GM18526 (cell line): ENCODE results near the gene MED27.

Source experiments
- POLR2A ChIP-seq: IDR thresholded peaks from 3 replicates; pipeline ENCODE4 v1.6.1; 2011; ENCODE audit not compliant: insufficient read length; ENCODE audit errors: extremely low read depth

MED27 gene

GRCh38 chr9:131885144-131885609, 194.5 kb downstream of the MED27 start:
- no peak for TF ChIP-seq POLR2A

DNA sequence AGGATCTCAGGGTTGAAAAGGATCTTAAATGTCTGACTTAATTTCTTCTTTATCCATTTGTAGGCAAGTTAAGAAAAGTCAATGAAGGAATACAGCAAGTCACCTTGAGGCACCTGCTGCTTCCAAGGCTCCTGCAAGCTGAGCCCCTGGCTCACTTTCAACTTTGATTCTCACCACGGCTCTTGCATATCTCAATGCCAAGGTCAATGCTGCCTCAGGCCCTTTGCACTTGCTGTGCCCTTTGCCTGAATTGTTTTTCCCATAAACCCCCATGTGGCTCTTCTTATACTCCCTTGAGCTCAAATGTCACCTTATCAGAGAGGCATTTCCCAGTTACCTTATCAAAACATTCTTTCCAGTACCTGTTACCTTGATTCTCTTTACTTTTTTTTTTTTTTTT, 195.4 kb downstream of the MED27 start:
- TF ChIP-seq POLR2A, result no peak

DNA sequence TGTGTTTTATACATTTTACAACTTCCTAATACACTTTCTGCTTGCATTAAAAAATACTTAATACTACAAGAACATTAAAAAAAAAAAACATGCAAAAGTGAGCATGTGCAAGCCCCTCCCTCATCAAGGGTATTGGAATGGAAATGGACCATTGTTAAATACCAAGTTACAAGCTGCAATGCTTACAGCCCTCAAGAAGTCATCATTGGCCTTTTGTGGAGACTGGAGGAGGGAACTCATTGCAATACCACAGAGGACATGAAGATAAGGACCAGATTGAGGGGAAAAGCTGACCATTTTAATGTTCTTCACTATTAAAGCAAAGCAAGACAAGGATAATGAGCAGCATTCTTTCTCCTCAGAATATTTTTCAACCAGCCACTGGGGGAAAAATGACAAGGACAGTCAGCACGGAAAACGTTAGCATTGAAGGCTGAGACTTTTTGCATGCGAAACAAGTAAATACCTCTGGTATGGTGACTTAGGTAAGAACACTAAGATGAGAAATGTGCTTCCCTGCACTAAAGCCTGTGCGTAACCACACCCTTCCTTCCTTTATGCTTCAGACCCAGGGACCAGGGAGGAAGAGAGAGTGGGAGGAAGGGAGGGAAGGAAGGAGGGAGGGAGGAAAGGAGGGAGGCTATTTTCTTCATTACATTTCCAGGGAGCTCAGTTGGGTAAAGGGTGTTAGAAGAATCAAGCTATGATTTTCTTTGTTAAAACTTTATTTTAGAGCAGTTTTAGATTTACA, 198.7 kb downstream of the MED27 start:
- no peak for TF ChIP-seq POLR2A

DNA sequence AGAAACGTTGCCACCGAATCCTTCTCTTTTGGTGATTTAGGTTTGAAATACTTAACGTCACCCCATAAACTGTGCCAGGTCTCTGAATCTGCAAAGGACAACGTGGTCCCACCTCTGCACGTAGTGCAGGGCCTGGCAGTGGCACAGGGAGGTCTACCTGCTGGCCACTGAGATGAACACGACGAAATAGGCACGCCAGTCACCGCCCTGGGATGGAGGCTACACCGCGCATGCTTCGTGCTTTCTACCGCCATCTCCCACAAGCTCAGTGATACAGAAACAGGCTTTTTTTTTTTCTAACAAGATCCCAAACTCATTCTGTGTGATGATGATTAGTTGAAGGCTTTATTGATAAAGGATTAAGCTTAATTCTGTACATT, 199.8 kb downstream of the MED27 start:
- no peak for TF ChIP-seq POLR2A

GRCh38 chr9:131879181-131879910, 200.3 kb downstream of the MED27 start:
- no peak for TF ChIP-seq POLR2A

DNA sequence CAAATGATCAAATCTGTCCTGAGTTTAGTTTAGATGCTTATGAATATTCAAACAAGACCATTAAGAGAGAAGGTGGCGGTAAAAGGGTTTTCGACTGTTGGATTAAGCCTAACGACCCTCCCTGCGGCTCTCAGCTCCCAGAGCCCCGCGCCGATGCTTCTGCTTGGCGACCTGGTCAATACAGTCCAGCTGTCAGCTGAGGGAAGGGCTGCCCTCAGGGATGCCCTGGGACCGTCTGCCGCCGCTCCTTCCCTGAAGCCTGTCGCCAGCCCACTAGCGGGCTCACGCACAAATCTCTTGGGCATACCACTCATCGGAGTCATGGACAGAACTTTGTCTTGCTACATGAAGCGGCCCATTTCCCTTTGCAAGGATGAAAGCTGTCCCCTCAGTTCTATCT, 203.2 kb downstream of the MED27 start:
- TF ChIP-seq POLR2A, result no peak

GRCh38 chr9:131875828-131876485, 203.7 kb downstream of the MED27 start:
- TF ChIP-seq POLR2A, result no peak

DNA sequence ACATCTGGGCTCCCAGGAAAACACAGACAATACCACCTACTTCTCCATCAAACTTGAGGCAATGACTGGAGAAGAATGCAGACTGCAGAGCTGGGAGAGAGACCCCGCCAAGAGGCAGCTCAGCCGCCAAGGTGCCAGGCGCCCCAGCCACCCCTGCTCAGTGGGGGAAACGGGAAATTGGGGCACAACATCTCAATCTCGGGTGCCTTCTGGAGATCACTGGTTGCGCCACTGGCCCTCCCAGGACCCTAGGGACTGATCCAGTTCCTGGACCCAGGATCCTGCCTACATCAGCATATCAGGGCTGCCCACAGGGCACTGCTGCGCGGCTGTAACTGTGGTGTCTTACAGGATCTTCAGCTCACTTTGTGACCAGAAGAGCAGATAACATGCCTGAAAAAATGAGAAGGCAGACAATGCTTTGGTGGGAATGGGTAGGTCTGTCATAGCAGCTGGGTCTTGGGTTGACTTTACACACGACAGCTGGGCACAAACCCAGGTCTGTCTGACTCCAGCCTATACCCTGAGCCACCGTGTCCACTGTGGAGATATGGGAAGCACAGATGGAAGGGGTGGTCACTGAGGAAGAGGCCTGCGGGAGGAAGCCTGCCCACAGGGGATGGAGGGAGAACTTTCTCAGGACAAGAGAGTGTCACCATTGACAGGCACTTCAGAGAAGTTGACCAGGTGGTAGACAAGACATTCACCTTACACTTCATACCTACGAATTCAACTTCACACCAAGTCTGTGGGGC, 204.6 kb downstream of the MED27 start:
- no peak for TF ChIP-seq POLR2A

GRCh38 chr9:131874447-131874846, 205.2 kb downstream of the MED27 start:
- no peak for TF ChIP-seq POLR2A

- TF ChIP-seq POLR2A, result no peak
Measured at GRCh38 chr9:131873891-131874440, 205.7 kb downstream of the MED27 start.

DNA sequence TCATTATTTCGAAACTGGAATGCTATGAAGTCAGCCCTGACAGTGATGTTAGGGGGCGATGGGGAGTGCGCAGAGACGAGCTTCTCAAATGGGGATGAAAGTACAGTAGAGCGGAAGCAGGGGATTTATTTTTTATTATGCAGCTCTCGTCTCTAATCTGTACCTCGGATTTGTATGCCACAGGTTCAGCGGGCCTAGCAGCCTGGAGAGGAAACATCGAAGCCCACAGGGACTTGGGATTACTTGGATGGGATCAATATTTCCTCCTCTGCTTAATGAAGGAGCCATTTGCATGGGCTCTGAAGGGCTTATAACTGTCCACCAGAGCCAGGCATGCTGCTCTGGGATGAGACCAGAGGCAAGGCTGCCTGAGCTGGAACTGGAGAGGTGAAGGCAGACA, 206.3 kb downstream of the MED27 start:
- TF ChIP-seq POLR2A, result no peak

DNA sequence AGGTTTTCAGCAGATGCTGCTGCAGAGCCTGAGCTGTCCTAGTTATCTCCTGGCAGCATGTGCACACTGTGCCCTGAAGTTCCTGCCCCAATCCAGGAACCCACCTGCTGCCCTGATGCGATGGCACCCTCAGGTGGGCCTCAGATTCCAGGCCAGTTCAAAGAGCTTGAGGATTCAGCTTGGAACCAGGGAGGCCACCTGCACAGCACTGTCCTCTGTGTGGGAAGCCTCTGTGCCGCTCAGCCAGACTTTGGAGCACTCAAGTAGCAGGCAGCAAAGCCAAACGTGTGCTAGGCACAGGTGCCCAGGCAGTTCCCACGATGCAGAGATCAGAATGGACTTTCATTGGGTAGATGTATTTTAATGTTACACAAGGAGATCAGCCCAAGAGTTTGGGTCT, 207.0 kb downstream of the MED27 start:
- TF ChIP-seq POLR2A, result no peak

- no peak for TF ChIP-seq POLR2A
Measured at GRCh38 chr9:131872006-131872405, 207.7 kb downstream of the MED27 start.

DNA sequence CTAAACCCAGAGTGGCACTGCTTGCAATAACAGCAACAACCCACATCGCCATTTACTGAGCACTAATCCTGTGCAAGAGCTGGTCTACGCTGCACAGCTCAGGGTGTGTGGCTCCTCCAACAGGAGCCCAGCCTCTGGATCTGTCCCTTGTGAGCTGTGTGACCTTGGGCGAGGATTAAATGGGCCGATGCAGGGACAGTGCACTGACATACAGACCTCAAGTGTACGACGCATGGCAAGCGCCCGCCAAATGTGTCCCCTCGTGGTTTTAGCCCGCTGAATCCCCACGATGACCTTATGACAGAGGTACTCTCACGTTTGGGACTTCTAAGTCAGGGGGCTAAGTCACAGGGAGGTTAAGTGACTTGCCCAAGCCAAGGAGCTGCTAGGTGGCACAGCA, 209.5 kb downstream of the MED27 start:
- no peak for TF ChIP-seq POLR2A

DNA sequence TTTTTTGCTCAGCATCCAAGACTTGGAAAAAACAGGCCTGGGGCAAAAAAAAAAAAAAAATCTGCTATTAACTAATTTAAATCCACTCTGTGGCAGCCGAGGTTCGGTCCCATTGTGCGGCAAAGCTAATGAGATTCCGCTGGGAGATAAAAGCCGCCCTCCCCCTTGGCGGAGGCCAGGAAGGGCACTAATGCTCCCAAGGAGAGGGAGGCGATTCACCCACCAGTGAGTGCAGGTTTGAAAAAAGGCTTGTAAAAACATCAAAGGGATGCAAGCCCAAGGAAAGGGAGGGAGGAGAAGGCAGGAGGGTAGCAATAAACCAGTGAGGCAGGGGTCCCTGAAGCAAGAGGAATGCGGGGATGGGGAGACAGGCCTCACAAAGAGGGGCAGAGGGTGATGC, 210.3 kb downstream of the MED27 start:
- TF ChIP-seq POLR2A, result no peak
